ENCODE measurements around the gene LRP1B.

DNA sequence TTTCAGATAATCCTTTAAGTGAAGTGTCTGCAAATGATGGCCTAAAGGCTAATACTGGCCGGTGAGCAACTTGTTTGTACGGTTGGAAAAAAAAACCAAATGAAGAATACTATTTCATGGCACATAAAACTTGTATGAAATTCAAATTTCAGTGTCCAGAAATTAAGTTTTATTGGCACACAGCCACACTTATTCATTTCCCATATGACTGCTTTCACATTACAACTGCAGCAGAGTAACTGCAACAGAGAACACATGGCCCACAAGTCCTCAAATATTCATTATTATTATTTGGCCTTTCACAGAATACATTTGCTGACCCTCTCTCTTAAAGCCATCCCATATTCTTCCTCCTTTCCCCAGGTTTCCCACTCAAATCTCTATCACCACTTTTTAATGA lies 1268.6 kb downstream of the LRP1B start:
- TF ChIP-seq, protein P1, sequence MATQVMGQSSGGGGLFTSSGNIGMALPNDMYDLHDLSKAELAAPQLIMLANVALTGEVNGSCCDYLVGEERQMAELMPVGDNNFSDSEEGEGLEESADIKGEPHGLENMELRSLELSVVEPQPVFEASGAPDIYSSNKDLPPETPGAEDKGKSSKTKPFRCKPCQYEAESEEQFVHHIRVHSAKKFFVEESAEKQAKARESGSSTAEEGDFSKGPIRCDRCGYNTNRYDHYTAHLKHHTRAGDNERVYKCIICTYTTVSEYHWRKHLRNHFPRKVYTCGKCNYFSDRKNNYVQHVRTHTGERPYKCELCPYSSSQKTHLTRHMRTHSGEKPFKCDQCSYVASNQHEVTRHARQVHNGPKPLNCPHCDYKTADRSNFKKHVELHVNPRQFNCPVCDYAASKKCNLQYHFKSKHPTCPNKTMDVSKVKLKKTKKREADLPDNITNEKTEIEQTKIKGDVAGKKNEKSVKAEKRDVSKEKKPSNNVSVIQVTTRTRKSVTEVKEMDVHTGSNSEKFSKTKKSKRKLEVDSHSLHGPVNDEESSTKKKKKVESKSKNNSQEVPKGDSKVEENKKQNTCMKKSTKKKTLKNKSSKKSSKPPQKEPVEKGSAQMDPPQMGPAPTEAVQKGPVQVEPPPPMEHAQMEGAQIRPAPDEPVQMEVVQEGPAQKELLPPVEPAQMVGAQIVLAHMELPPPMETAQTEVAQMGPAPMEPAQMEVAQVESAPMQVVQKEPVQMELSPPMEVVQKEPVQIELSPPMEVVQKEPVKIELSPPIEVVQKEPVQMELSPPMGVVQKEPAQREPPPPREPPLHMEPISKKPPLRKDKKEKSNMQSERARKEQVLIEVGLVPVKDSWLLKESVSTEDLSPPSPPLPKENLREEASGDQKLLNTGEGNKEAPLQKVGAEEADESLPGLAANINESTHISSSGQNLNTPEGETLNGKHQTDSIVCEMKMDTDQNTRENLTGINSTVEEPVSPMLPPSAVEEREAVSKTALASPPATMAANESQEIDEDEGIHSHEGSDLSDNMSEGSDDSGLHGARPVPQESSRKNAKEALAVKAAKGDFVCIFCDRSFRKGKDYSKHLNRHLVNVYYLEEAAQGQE (IDR thresholded peaks at IDR 0.05), result no peak
- TF ChIP-seq, protein P2, sequence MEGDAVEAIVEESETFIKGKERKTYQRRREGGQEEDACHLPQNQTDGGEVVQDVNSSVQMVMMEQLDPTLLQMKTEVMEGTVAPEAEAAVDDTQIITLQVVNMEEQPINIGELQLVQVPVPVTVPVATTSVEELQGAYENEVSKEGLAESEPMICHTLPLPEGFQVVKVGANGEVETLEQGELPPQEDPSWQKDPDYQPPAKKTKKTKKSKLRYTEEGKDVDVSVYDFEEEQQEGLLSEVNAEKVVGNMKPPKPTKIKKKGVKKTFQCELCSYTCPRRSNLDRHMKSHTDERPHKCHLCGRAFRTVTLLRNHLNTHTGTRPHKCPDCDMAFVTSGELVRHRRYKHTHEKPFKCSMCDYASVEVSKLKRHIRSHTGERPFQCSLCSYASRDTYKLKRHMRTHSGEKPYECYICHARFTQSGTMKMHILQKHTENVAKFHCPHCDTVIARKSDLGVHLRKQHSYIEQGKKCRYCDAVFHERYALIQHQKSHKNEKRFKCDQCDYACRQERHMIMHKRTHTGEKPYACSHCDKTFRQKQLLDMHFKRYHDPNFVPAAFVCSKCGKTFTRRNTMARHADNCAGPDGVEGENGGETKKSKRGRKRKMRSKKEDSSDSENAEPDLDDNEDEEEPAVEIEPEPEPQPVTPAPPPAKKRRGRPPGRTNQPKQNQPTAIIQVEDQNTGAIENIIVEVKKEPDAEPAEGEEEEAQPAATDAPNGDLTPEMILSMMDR (IDR thresholded peaks at IDR 0.05), result no peak
- TF ChIP-seq CEBPB (IDR thresholded peaks at IDR 0.05) (no peak), POLR2A (IDR thresholded peaks at IDR 0.05; ENCODE audit: low read length) (no peak), HOXA7 (CRISPR knock-in tag; IDR thresholded peaks at IDR 0.05) (no peak), SREBF2 (IDR thresholded peaks at IDR 0.05) (no peak), KDM1A (IDR thresholded peaks at IDR 0.05; ENCODE audit: low read depth) (no peak)
- TF ChIP-seq, protein P3, sequence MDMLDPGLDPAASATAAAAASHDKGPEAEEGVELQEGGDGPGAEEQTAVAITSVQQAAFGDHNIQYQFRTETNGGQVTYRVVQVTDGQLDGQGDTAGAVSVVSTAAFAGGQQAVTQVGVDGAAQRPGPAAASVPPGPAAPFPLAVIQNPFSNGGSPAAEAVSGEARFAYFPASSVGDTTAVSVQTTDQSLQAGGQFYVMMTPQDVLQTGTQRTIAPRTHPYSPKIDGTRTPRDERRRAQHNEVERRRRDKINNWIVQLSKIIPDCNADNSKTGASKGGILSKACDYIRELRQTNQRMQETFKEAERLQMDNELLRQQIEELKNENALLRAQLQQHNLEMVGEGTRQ (IDR thresholded peaks at IDR 0.05), result no peak
- TF ChIP-seq, protein P4, sequence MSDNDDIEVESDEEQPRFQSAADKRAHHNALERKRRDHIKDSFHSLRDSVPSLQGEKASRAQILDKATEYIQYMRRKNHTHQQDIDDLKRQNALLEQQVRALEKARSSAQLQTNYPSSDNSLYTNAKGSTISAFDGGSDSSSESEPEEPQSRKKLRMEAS (IDR thresholded peaks at IDR 0.05), result no peak

All from A549 (cell line).